Dedifferentiated amniotic fluid mesenchymal stem cell (primary cell): ENCODE data around the gene APLN.

Experiments used
- DNase-seq: peaks from one replicate; pipeline ENCODE4 v3.0.0-alpha.2; 2016; ENCODE audit errors: extremely low spot score

The APLN gene, protein sequence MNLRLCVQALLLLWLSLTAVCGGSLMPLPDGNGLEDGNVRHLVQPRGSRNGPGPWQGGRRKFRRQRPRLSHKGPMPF

DNA sequence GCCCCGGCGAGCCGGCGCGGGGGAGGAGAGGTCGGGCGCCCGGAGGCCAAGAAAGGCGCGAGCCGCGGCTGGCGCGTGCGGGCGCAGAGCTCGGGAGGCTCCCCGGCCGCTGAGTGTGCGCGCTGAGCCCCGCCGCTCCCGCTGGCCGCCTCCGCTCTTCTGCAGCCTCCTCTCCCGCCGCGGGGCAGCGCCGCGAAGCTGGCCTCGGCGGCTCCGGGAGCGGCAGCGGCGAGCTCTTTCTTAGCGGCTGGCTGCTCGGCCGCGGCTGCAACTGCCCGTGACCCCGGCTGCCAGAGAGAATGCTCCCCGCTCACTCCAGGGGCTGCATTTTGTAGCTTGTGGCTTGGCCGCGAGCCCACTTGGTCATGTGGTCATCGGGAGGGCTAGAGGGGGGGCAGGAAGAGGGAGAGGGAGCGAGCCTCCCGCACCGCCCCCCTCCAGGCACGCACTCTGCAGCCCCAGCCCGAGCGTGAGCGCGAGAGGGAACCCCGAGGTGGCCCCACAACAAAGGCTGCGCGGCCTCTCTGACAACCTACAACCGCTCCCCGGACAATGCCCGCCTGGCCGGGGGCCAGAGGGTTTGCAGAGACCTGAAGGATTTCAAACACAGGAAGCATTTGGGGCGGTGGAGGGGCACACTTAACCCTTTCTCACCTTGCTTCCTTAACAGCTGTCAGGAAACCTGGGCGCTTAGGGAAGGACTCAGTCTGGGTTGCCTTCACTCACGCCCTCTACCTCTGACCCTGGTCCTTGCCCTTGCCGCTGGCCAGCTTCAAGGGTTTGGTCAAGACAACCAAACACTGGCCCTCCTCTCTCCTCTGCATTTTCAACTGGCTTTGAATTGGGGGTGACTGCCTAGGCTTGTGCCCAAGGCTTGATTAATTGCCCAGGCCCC lies at the start of gene APLN:
Gene APLN (minus strand): TSS at position 305 of the 895 bp plus-strand sequence. CDS start 326 bp downstream, outside the sequence.
- no peak for DNase-seq

DNA sequence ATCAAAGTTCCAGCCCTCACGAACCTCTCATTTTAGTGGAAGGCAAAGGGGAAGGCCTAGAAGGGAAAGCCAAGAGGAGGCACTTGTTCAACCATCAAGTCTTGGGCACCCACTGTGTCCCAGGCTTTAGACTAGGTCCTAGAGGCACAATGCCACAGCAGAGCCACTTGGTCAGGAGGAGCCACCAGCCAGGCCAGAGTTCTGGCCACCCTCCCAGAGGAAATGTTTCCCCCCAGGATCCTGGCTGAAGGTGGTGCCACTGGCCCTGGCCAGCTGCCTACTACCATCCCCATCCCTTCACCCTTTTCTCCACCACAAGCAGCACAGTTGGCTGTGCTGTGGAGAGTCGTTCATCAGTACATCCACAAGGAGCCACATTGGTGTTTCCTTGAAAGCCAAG lies 49.7 kb upstream of the APLN start:
- DNase-seq, result no peak

DNA sequence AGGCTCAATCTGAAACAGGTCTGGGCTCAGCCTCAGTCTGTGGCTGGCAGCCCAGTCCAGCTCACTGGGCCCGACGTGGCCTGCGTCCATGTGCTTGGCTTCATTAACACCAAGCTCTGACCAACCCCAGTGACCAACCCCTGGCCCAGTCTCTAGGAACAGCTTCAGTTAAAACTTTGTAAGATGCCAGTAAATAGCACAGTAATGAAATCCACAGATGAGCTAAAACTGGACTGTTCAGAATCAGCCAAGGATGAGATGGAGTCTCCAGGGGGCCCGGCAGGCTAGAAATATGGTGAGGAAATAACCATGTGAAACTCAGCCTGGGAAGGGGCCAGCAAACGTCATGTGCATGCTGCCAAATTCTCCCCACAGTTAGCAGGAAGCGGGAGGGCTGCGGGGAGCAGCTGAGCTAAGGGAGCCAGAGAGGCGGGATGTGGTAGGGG lies 46.9 kb upstream of the APLN start:
- no peak for DNase-seq

GRCh38 chrX:129700536-129700935 lies 45.8 kb upstream of the APLN start:
- DNase-seq, result no peak

DNA sequence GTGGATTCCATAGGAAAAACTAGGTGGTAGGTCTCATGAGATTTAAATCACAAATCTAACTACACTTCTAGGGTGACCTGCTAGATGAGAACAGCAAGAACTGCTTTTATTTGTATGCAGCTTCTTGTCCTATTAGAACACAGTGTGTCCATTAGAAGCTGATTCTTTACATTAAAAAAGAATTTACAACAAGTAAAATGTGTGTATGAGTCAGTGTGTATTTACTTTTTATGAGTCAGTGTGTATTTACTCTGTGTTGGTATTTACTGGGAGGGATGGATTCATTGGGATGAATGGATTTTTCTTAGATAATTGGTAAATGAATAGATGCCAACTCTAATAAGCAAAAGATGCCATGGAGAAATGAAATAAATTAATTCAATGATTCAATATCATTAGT lies 43.4 kb upstream of the APLN start:
- DNase-seq, result no peak

DNA sequence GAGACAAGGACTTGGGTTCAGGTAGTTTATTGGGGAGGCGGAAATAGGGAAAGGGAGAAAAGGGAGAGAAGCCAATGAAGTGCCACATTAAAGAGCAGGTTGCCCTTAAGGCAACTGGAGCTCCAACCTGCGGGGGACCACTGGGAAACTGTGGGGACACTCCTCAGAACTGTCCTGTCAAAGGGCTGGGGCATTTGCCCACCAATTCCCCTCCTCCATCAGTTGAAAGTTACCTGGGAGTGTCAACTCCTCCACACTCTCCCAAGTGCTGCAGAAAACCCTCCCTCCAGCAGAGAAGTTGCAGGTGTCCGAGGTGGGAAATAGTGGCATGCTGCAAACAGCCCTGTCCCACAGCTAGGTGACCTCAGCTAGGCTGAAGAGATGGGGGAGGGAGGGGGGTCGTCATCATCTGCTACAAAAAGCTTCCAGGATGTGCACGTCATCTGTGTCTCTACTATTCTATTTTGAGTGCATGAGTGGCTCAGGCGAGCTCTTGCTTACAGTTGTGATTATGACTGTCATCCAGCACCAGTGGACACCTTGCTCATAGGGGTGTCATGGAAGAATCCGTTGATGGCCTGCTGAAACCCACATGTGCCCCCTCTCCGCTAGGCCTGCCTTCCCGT lies 42.6 kb upstream of the APLN start:
- DNase-seq, result no peak

GRCh38 chrX:129696463-129697155 lies 41.9 kb upstream of the APLN start:
- no peak for DNase-seq

DNA sequence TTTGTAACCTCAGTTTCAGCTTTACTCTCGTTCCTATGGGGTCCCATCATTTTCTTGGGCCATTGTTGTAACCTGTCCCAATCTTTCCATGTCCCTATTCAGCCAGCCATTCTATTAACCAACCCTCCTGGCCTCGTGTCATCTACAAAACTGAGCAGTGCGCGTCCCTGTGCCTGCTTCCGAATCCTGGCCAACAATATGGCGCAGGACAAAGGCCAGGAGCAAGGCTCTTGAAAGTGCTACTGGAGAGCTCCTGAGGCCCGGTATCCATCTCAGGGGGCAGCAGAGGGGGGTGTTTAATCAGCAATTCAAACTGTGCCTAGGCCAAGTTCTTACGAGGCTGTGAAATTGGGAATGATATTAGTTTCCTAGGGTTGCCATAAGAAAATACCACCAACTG lies 41.2 kb upstream of the APLN start:
- DNase-seq, result no peak

DNA sequence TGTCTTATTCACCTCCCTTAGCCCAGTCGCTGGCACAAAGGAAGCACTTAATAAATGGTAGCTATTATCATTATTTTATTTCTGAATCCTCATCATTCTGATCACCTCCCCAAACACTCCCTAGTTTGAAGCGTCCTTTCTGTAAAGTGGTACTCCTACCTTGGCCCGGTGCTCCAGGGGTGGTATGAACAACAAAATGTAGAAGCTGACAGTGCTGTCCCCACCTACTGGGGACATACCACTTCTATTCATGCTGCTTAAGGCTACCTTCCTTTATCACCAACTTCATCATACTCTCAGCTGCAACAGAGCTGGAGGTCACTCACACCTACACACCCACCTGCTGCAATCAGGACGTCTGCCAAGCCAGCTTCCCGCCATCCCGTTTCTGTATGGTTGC lies 40.8 kb upstream of the APLN start:
- DNase-seq, result no peak

DNA sequence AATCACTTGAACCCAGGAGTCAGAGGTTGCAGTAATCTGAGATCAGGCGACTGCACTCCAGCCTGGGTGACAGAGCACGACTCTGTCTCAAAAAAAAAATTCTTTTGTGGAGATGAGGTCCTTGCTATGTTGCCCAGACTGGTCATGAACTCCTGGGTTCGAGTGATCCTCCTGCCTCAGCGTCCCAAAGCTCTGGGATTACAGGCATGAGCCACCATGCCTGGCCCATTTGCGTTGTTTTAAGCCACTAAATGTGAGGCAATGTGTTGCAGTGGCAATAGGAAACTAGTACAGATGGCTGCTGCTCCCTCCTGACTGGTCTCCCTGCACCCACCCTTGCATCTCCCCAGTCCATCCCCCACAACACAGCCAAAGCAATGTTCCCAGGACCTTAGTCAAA lies 40.0 kb upstream of the APLN start:
- no peak for DNase-seq

DNA sequence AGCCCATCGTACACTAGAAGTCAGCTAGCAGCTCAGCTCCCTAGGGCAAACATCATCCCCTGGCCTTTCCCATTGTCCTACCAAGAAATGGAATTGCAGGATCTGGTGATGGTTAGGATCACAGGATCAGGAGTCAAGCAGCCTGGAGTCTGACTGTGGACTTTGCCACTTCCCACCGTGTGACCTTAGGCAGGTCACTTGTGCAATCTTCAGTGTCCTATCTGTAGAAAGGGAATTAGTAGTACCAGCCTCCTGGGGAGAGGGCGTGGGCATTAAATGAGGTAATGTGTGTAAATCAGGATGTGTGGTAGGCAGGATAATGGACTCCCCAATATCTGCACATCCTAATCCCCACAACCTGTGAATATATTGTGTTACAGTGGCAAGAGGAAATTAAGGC lies 38.6 kb upstream of the APLN start:
- DNase-seq, result no peak

DNA sequence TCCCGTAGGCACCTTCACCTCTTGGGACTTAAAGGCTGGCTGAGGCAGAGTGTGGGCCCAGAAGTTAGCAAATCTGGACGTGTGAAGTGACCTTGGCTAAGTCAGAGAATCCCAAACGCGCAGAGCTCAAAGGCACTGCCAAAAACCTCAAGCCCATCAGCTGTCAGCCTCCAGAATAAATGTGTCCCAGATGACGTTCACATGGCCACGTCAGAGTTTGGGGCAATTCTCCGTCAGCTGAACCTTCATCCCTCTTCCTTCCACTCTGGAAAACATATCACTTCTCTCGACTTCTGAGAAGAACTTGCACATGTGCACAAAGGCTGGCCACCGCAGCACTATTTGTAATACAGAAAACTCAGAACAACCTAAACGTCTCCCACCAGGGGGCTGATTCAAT lies 35.7 kb upstream of the APLN start:
- no peak for DNase-seq

DNA sequence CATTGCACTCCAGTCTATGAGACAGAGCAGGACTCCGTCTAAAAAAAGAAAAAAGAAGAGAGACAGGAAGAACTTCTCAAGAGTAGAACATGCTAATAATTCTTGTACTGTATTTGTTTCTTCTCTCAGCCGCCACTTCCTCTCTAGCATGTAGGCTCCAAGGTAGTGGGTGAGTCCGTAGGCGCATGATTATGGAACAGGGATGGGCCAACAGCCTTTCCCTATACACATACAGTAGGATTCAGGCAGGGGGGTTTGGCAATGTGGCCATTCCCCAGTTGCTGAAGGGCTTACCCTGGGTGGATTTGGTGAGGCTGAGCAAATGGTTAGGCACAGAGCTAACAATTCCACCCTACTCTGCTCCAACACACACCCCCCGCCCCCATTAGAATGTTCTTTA lies 35.0 kb upstream of the APLN start:
- DNase-seq, result no peak

- no peak for DNase-seq
Measured at GRCh38 chrX:129688097-129688496, 33.3 kb upstream of the APLN start.

GRCh38 chrX:129686422-129686948 lies 31.7 kb upstream of the APLN start:
- DNase-seq, result no peak

GRCh38 chrX:129682979-129683378 lies 28.2 kb upstream of the APLN start:
- DNase-seq, result no peak

- no peak for DNase-seq
Measured at GRCh38 chrX:129679901-129680300, 25.1 kb upstream of the APLN start.

DNA sequence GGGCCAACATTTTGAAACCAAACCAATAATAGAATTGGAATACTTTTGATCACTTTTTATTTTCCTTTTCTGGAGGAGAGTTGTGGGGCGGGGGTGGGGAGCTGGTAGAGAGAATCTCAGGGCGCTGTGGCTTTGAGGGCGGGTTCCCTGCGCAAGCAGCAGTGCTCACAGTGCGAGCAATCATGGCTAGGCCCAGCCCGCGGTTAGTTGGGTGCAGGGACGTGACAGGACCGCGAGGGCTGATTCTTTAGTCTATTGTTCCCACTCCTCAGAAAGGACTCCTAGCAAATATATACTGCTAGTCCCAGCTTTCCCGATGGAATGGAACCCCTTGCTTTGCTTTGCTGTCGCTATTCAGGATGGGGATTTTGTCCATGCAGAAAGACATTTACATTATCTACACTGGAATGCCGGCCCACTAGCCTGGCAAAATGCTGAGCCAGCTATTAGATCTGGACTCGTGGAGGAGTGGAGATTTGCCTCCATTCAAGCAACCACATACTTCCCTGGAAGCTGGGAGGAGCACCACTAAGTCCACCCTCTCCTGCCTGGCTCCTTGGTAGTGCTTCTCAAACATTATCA lies 23.9 kb upstream of the APLN start:
- no peak for DNase-seq

DNA sequence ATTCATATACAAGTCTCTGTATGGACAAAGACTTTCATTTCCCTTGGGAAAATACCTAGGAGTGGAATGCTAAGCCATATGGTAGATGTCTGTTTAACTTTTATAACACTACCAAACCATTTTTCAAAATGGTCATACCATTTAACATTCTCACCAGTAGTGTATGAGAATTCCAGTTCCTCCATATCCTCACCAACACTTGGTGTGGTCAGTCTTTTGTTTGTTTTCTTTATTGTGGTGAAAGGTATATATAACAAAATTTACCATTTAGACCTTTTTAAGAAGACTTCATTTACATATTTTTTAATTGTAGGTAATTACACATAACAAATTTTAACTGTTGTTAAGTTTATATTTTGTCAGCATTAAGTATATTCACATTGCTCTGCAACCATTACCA lies 12.7 kb upstream of the APLN start:
- DNase-seq, result no peak

DNA sequence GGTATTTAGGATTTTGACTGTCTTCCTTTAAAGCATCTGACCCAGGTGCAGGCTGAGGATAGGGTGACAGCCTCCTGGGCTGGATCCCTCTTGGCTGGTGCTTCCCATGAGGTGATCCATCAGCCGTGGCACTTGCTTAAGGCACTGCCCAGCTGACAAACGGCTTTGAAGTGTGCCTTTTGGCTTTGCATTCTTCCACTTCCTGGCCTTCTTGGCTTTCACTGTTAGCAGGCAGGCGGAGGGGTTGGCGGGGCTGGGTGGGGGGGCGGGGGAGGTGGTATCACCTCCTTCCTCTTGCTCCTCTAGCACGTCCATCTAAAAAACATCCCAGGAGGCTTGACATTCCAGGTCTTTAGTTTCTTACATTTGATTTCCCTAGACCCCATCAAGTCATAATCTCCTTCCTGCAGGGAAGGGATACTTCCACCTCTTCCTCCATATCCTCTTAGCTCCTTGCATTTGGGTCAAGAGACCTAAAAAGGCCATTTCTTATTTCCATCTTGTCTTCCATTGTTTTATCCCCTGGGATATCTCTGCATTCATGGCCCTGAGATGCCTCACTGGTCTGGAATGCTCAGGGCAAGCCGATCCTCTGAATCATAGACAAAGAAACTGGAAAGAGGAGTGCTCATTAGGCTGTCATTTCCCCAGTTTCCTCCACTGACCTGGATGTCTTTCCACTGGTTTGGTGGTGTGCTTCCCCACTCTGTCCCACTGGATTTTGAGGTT lies 11.3 kb upstream of the APLN start:
- DNase-seq, result peak; percentile 62

- no peak for DNase-seq
Measured at GRCh38 chrX:129663171-129663570, 8.4 kb upstream of the APLN start.
